K562 (cell line): Measurements from ENCODE around the gene CUL1.

Experiments used
- ARID2 ChIP-seq: fragments of 450-650 bp; IDR thresholded peaks from 2 replicates; pipeline ENCODE4 v1.6.1; 2017; ENCODE audit warnings: antibody characterized with exemption, mild to moderate bottlenecking
- CBX2 ChIP-seq: fragments of 200-600 bp; sonication (generic); IDR thresholded peaks from one replicate; pipeline ENCODE4 v1.6.1; 2012; ENCODE audit warnings: mild to moderate bottlenecking, low read length, inconsistent platforms; ENCODE audit not compliant: insufficient read depth, poor library complexity, severe bottlenecking
- CTCF ChIP-seq, 3 experiments: IDR thresholded peaks in 2 of 3; conservative IDR thresholded peaks in 1 of 3; 2 replicates each; pipeline ENCODE4 v1.5.1; 2011 to 2012; ENCODE audit warnings: low read length in 3 of 3, mild to moderate bottlenecking in 3 of 3, control low read depth in 2 of 3, improper control_type of control experiment in 1 of 3, inconsistent platforms in 1 of 3, low read depth in 1 of 3, mixed read lengths in 1 of 3, moderate library complexity in 1 of 3; ENCODE audit not compliant: insufficient read depth in 2 of 3
- EZH2 ChIP-seq: IDR thresholded peaks from 2 replicates; pipeline ENCODE4 v1.6.1; 2012; ENCODE audit warnings: low read depth, mild to moderate bottlenecking, inconsistent platforms, low read length, borderline replicate concordance
- FOXA3 ChIP-seq, 2 experiments: fragments of 450-650 bp in 1 of 2; sonication (generic) in 1 of 2; formaldehyde crosslinking; IDR thresholded peaks in 1 of 2; conservative IDR thresholded peaks in 1 of 2; 2 replicates each; pipeline versions ENCODE4 v1.4.0 to v1.8.0; 2020 to 2022; ENCODE audit warnings: mild to moderate bottlenecking in 2 of 2, missing genetic modification reagents in 1 of 2
- SAP30 ChIP-seq: fragments of 200-600 bp; sonication (generic); IDR thresholded peaks from 2 replicates; pipeline ENCODE4 v1.6.1; 2012; ENCODE audit warnings: borderline replicate concordance, low read depth, mild to moderate bottlenecking, moderate library complexity, low read length, control low read depth, inconsistent platforms; ENCODE audit not compliant: insufficient read depth, poor library complexity, severe bottlenecking
- ZNF274 ChIP-seq: IDR thresholded peaks from 2 replicates; pipeline ENCODE4 v1.6.1; 2011; ENCODE audit warnings: low read depth, mild to moderate bottlenecking, low read length, moderate library complexity, borderline replicate concordance
- ZNF507 ChIP-seq: conservative IDR thresholded peaks from 2 replicates; pipeline ENCODE4 v1.6.1; 2017; ENCODE audit warnings: missing genetic modification characterization, missing compliant biosample characterization

- no peak for TF ChIP-seq ARID2
- TF ChIP-seq SAP30 = no peak
- no peak for TF ChIP-seq ZNF507 (tag)
- TF ChIP-seq CTCF (IDR thresholded peaks at IDR 0.05 in 2 of 3, conservative IDR thresholded peaks at IDR 0.05 in 1 of 3; ENCODE audit: insufficient read depth in 2 of 3, low read depth in 1 of 3, low read length in 3 of 3) = no peak
- TF ChIP-seq EZH2 = no peak
- TF ChIP-seq CBX2 = no peak
- no peak for TF ChIP-seq FOXA3 (CRISPR knock-in tag; conservative IDR thresholded peaks at IDR 0.05 in 1 of 2, IDR thresholded peaks at IDR 0.05 in 1 of 2)
- TF ChIP-seq ZNF274 = no peak
Measured at GRCh38 chr7:148831782-148832181, 133.1 kb downstream of the CUL1 start.
